Measurements from ENCODE around the gene LINC00237.

- TF ChIP-seq POLR2A (IDR thresholded peaks at IDR 0.05) (no peak), EP300 (IDR thresholded peaks at IDR 0.05) (no peak), CTCF (IDR thresholded peaks at IDR 0.05) (no peak), POLR2AphosphoS5 (IDR thresholded peaks at IDR 0.05) (no peak)
Measured at GRCh38 chr20:21134883-21135493, 28.8 kb upstream of the LINC00237 start.

All from sigmoid colon (tissue), 4 donors.